Sigmoid colon (tissue), 7 donors: Measurements from ENCODE around the gene DCST1. TPM values are rescaled to one million over a fixed set of nuclear protein-coding genes. Genes with fewer than 3 reads are reported as not detected.

ENCODE experiments used
- DNase-seq: peaks from one replicate; pipeline ENCODE4 v3.0.0-alpha.2; 2019
- H3K27ac ChIP-seq, 4 donors: fragments of 200-600 bp; sonication (generic); one replicate each; pipeline ENCODE4 v1.5.1; 2016 to 2019; ENCODE audit warnings: mild to moderate bottlenecking in 1 of 4
- H3K27me3 ChIP-seq, 3 donors: fragments of 200-600 bp; sonication (generic); one replicate each; pipeline ENCODE4 v1.5.1; 2019; ENCODE audit warnings: mild to moderate bottlenecking in 1 of 3
- H3K36me3 ChIP-seq, 4 donors: fragments of 200-600 bp; sonication (generic); one replicate each; pipeline ENCODE4 v1.5.1; 2016 to 2019
- H3K4me1 ChIP-seq, 4 donors: fragments of 200-600 bp; sonication (generic); one replicate each; pipeline ENCODE4 v1.5.1; 2017 to 2019
- H3K4me3 ChIP-seq, 4 donors: fragments of 200-600 bp; sonication (generic); one replicate each; pipeline ENCODE4 v1.5.1; 2017 to 2019; ENCODE audit warnings: mild to moderate bottlenecking in 2 of 4, moderate library complexity in 1 of 4
- H3K9me3 ChIP-seq, 4 donors: fragments of 200-600 bp in 3 of 4; sonication (generic) in 3 of 4; one replicate each; pipeline versions ENCODE4 v1.5.1 to v1.6.1; 2013 to 2019
- CTCF ChIP-seq, 4 experiments: fragments of 450-650 bp in 3 of 4; fragments of 200-600 bp in 1 of 4; IDR thresholded peaks; one replicate each; pipeline ENCODE4 v1.5.1; 2016 to 2019; ENCODE audit warnings: antibody characterized with exemption in 4 of 4, mild to moderate bottlenecking in 3 of 4, moderate library complexity in 2 of 4
- EP300 ChIP-seq, 4 donors: sonication (generic); formaldehyde crosslinking; IDR thresholded peaks; one replicate each; pipeline ENCODE4 v1.6.1; 2017; ENCODE audit warnings: antibody characterized with exemption in 4 of 4
- POLR2A ChIP-seq, 2 donors: fragments of 450-650 bp; IDR thresholded peaks; one replicate each; pipeline ENCODE4 v1.6.1; 2016; ENCODE audit warnings: antibody characterized with exemption in 2 of 2, mild to moderate bottlenecking in 2 of 2, moderate library complexity in 2 of 2
- POLR2AphosphoS5 ChIP-seq, 4 donors: sonication (generic); formaldehyde crosslinking; IDR thresholded peaks; one replicate each; pipeline ENCODE4 v1.6.1; 2017; ENCODE audit warnings: antibody characterized with exemption in 4 of 4
- WGBS, 2 donors: extraction: QIAGEN DNeasy Blood & Tissue Kit; methylation state at CpG; one replicate each; pipeline ENCODE4 v1.1.7; 2013; 5-methylcytosine and 5-hydroxymethylcytosine counted together
- intact Hi-C: fragments of 100-400 bp; cut with DNase I; formaldehyde crosslinking; loops from one replicate; pipeline ENCODE4 v1.15.1; 2023
- polyA plus RNA-seq, 3 donors: library from polyadenylated mRNA; stranded (reverse); fragments of 200-250 nt; gene quantifications; one replicate each; pipeline ENCODE4 v1.2.3, GENCODE V29; 2013
- total RNA-seq, 4 donors: library from RNA; depleted of rRNA; stranded (reverse); fragments of >200 nt; gene quantifications; one replicate each; pipeline ENCODE4 v1.1.0, GENCODE V29; 2016
- donor health status: healthy with polysubstance abuse.
- donor health status: Bipolar disorder and iron deficiency.
- donor health status: healthy.

Gene DCST1
- total and polyA plus RNA-seq, 7 donors: 0.09 to 0.16 TPM; not detected in 5

GRCh38 chr1:155077758-155078445 is 44.3 kb downstream of the DCST1 start:
- WGBS, 2 donors: 54 to 73% methylated on average over 4 of the region's 4 CpGs
- H3K9me3 ChIP-seq: no peaks in the 10 kb centered on the region
- intact Hi-C loops: no loop called here
- no peaks in the 10 kb centered on the region for H3K36me3 ChIP-seq
- peaks cover 37 to 42% (median 41%) of the 10 kb centered on the region in 3 donors for H3K27me3 ChIP-seq
- no peak overlapping the region for H3K27ac ChIP-seq
- TF ChIP-seq POLR2AphosphoS5 (IDR thresholded peaks at IDR 0.05) (no peak), POLR2A (IDR thresholded peaks at IDR 0.05) (no peak), EP300 (IDR thresholded peaks at IDR 0.05) (no peak), CTCF (IDR thresholded peaks at IDR 0.05) (no peak)
- H3K4me3 ChIP-seq: no peak overlapping the region
- H3K4me1 ChIP-seq: peaks cover 0 to 45% (median 42%) of the 10 kb centered on the region in 4 donors
- DNase-seq: peak; percentile 61

- peaks cover 0 to 45% (median 42%) of the 10 kb centered on the region in 4 donors for H3K4me1 ChIP-seq
- no peaks in the 10 kb centered on the region for H3K9me3 ChIP-seq
- no peak within 1 kb of the TSS for H3K27ac ChIP-seq
- no peaks in the 10 kb centered on the region for H3K36me3 ChIP-seq
- TF ChIP-seq POLR2A (IDR thresholded peaks at IDR 0.05) (no peak), CTCF (IDR thresholded peaks at IDR 0.05) (no peak), POLR2AphosphoS5 (IDR thresholded peaks at IDR 0.05) (no peak), EP300 (IDR thresholded peaks at IDR 0.05) (no peak)
- intact Hi-C loops: no loop called here
- peak within 1 kb of the TSS in 3 of 4 donors; percentile 27 to 52 (median 50) for H3K4me3 ChIP-seq
- 1 to 2% methylated on average over 59 of the region's 59 CpGs for WGBS, 2 donors
- DNase-seq: peak; percentile 79
- peaks cover 44 to 50% (median 48%) of the 10 kb centered on the region in 3 donors for H3K27me3 ChIP-seq
These were observed 45.0 kb downstream of the DCST1 start, which contains the start of gene EFNA3 for GRCh38 chr1:155078469-155079209. EFNA3 (plus strand) TSS chr1:155078837; CDS start chr1:155078942, 105 bp downstream.

- WGBS, 2 donors: 1 to 3% methylated on average over 10 of the region's 10 CpGs
- no peak for TF ChIP-seq POLR2AphosphoS5 (IDR thresholded peaks at IDR 0.05)
- H3K4me1 ChIP-seq: peaks cover 0 to 47% (median 44%) of the 10 kb centered on the region in 4 donors
- H3K9me3 ChIP-seq: no peaks in the 10 kb centered on the region
- no peak overlapping the region for H3K27ac ChIP-seq
- no peak for DNase-seq
- H3K4me3 ChIP-seq: peak overlapping the region in 3 of 4 donors; percentile 27 to 52 (median 50)
- no peaks in the 10 kb centered on the region for H3K36me3 ChIP-seq
- intact Hi-C loops: no loop called here
- peaks cover 45 to 55% (median 53%) of the 10 kb centered on the region in 3 donors for H3K27me3 ChIP-seq
These were observed 45.5 kb downstream of the DCST1 start for GRCh38 chr1:155079210-155079486.

GRCh38 chr1:155079487-155080311 is 46.1 kb downstream of the DCST1 start:
- peaks cover 45 to 58% (median 56%) of the 10 kb centered on the region in 3 donors for H3K27me3 ChIP-seq
- no peak overlapping the region for H3K27ac ChIP-seq
- H3K36me3 ChIP-seq: no peaks in the 10 kb centered on the region
- H3K4me1 ChIP-seq: peaks cover 0 to 52% (median 49%) of the 10 kb centered on the region in 4 donors
- no peaks in the 10 kb centered on the region for H3K9me3 ChIP-seq
- DNase-seq: peak; percentile 67
- TF ChIP-seq EP300 (IDR thresholded peaks at IDR 0.05): no peak
- TF ChIP-seq CTCF (IDR thresholded peaks at IDR 0.05): no peak
- no peak for TF ChIP-seq POLR2A (IDR thresholded peaks at IDR 0.05)
- no peak for TF ChIP-seq POLR2AphosphoS5 (IDR thresholded peaks at IDR 0.05)
- H3K4me3 ChIP-seq: peak overlapping the region in 1 of 4 donors; percentile 50
- WGBS, 2 donors: 1 to 2% methylated on average over 67 of the region's 67 CpGs
- intact Hi-C loops: no loop called here
